Upper lobe of left lung (tissue), 4 donors: ENCODE results near the gene IPO11.

ENCODE experiments used
- POLR2A ChIP-seq, 4 donors: fragments of 450-650 bp; IDR thresholded peaks; one replicate each; pipeline ENCODE4 v1.5.1; 2016 to 2017; ENCODE audit warnings: antibody characterized with exemption in 4 of 4, mild to moderate bottlenecking in 2 of 4
- TF ChIP-seq, protein P1 (sequence below), 6 experiments: fragments of 450-650 bp in 4 of 6; fragments of 200-600 bp in 2 of 6; sonication (generic) in 2 of 6; IDR thresholded peaks; one replicate each; pipeline ENCODE4 v1.5.1; 2016 to 2019; ENCODE audit warnings: antibody characterized with exemption in 6 of 6

DNA sequence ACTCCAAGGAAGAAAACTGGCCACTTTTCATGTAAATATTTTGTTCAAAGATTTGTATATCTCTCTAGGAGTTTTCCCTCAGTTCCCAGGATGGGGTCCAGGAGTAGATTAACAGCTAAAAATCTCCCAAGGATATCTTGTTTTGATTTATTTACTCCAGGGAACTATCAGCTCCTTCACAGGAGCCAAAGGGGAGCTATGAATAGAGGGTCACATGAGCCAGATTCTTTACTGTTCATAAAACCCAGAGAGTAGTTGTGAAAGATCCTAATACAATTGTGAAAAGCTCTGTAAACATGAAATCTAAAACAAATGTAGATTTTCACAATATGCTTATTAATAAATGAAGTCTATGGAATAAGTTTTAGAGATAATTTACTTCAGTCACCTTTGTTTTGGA lies 25.7 kb upstream of the IPO11 start:
- TF ChIP-seq, protein P1, sequence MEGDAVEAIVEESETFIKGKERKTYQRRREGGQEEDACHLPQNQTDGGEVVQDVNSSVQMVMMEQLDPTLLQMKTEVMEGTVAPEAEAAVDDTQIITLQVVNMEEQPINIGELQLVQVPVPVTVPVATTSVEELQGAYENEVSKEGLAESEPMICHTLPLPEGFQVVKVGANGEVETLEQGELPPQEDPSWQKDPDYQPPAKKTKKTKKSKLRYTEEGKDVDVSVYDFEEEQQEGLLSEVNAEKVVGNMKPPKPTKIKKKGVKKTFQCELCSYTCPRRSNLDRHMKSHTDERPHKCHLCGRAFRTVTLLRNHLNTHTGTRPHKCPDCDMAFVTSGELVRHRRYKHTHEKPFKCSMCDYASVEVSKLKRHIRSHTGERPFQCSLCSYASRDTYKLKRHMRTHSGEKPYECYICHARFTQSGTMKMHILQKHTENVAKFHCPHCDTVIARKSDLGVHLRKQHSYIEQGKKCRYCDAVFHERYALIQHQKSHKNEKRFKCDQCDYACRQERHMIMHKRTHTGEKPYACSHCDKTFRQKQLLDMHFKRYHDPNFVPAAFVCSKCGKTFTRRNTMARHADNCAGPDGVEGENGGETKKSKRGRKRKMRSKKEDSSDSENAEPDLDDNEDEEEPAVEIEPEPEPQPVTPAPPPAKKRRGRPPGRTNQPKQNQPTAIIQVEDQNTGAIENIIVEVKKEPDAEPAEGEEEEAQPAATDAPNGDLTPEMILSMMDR (IDR thresholded peaks at IDR 0.05): no peak
- no peak for TF ChIP-seq POLR2A (IDR thresholded peaks at IDR 0.05)
